ENCODE measurements around the gene KBTBD13. TPM values are rescaled to one million over a fixed set of nuclear protein-coding genes. Genes with fewer than 3 reads are reported as not detected.

Gene KBTBD13
- total RNA-seq, 4 donors from 2014 or later = 0.38 TPM; not detected in 3

- H3K4me3 ChIP-seq = peak overlapping the region; percentile 74 to 91 (median 88)
- H3K27me3 ChIP-seq = no peaks in the 10 kb centered on the region
- no peak for DNase-seq
- H3K36me3 ChIP-seq = peaks cover 0 to 22% (median 0%) of the 10 kb centered on the region in 3 donors
- H3K4me1 ChIP-seq = peaks cover 0 to 14% (median 5%) of the 10 kb centered on the region in 4 donors
- peak overlapping the region in 1 of 4 donors; percentile 82 for H3K27ac ChIP-seq
- TF ChIP-seq POLR2A (IDR thresholded peaks at IDR 0.05) = no peak
- TF ChIP-seq, protein P1, sequence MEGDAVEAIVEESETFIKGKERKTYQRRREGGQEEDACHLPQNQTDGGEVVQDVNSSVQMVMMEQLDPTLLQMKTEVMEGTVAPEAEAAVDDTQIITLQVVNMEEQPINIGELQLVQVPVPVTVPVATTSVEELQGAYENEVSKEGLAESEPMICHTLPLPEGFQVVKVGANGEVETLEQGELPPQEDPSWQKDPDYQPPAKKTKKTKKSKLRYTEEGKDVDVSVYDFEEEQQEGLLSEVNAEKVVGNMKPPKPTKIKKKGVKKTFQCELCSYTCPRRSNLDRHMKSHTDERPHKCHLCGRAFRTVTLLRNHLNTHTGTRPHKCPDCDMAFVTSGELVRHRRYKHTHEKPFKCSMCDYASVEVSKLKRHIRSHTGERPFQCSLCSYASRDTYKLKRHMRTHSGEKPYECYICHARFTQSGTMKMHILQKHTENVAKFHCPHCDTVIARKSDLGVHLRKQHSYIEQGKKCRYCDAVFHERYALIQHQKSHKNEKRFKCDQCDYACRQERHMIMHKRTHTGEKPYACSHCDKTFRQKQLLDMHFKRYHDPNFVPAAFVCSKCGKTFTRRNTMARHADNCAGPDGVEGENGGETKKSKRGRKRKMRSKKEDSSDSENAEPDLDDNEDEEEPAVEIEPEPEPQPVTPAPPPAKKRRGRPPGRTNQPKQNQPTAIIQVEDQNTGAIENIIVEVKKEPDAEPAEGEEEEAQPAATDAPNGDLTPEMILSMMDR (IDR thresholded peaks at IDR 0.05) = no peak
- no peaks in the 10 kb centered on the region for H3K9me3 ChIP-seq
Observed at GRCh38 chr15:65029736-65030208, 46.8 kb upstream of the KBTBD13 start.

- H3K9me3 ChIP-seq = no peaks in the 10 kb centered on the region
- no peak overlapping the region for H3K4me3 ChIP-seq
- peak; percentile 47 to 91 (median 86) for DNase-seq
- H3K27me3 ChIP-seq = no peaks in the 10 kb centered on the region
- TF ChIP-seq POLR2A (IDR thresholded peaks at IDR 0.05) = peak in 1 of 2 donors; percentile 23
- TF ChIP-seq, protein P1 (IDR thresholded peaks at IDR 0.05) = peak in 5 of 6 experiments; percentile 19 to 98 (median 96)
- peaks cover 0 to 20% (median 2%) of the 10 kb centered on the region in 4 donors for H3K4me1 ChIP-seq
- no peaks in the 10 kb centered on the region for H3K36me3 ChIP-seq
- peak overlapping the region in 2 of 4 donors; percentile 13 for H3K27ac ChIP-seq
Observed at GRCh38 chr15:65032801-65033537, 43.6 kb upstream of the KBTBD13 start.

DNA sequence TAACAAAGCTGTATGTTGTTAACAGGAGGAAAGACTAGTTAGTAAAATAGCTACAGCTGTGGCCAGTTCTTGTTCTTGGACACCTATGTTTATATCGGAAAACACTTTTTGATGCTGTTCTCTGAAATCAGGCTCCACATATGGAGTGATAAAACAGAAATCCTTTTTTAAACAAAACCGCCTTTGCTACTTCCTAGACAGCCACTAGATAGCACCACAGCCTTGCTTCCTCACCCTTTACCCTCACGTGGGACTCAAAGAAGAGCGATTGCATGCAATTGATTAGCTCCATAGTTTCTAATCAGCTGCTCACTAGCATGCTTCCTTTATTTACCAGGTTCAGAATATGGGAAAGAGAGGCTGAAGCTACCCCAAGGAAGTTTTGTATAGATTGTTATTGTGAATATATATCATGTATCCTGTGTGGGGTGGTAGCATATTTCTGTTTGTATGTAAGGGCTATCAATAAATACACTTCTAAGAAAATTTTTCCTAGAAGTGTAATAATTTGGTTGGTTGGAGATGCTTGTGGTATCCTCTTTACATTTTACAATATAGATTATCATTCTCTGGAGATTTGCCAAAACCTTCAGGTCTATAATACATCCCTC is 42.8 kb upstream of the KBTBD13 start:
- peak overlapping the region in 1 of 4 donors; percentile 13 for H3K27ac ChIP-seq
- H3K36me3 ChIP-seq = no peaks in the 10 kb centered on the region
- H3K4me1 ChIP-seq = peaks cover 0 to 15% (median 0%) of the 10 kb centered on the region in 4 donors
- peak in 1 of 3 donors; percentile 67 for DNase-seq
- no peaks in the 10 kb centered on the region for H3K27me3 ChIP-seq
- TF ChIP-seq POLR2A (IDR thresholded peaks at IDR 0.05) = no peak
- TF ChIP-seq, protein P1 (IDR thresholded peaks at IDR 0.05) = peak in 4 of 6 experiments; percentile 41 to 88 (median 82)
- no peak overlapping the region for H3K4me3 ChIP-seq
- H3K9me3 ChIP-seq = no peaks in the 10 kb centered on the region

GRCh38 chr15:65034719-65035118 is 41.8 kb upstream of the KBTBD13 start:
- H3K4me1 ChIP-seq = peaks cover 0 to 15% (median 0%) of the 10 kb centered on the region in 4 donors
- TF ChIP-seq, protein P1 (IDR thresholded peaks at IDR 0.05) = no peak
- no peak for TF ChIP-seq POLR2A (IDR thresholded peaks at IDR 0.05)
- DNase-seq = no peak
- H3K4me3 ChIP-seq = no peak overlapping the region
- no peaks in the 10 kb centered on the region for H3K9me3 ChIP-seq
- peak overlapping the region in 1 of 4 donors; percentile 22 for H3K27ac ChIP-seq
- no peaks in the 10 kb centered on the region for H3K36me3 ChIP-seq
- H3K27me3 ChIP-seq = no peaks in the 10 kb centered on the region

DNA sequence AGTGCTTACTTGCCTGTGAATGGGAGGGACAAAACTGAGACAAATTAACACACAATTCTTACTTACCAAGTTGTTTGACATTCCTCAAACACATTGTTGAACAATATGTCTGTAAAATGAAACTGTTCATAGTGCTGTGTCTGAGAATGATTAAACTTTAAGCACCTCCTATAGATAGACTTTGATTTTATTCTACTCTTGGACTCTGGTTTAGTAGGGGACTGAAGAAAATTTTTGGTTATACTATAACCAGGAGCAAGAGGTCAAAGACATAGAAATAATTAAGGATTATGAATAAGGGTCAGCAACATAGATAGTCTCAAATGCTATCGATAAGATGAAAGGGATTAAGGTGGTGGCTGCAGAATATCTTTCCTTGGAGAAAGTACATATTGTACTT is 39.2 kb upstream of the KBTBD13 start:
- TF ChIP-seq, protein P1 (IDR thresholded peaks at IDR 0.05) = no peak
- no peak for TF ChIP-seq POLR2A (IDR thresholded peaks at IDR 0.05)
- H3K27me3 ChIP-seq = no peaks in the 10 kb centered on the region
- H3K9me3 ChIP-seq = no peaks in the 10 kb centered on the region
- H3K4me3 ChIP-seq = no peak overlapping the region
- no peak for DNase-seq
- H3K27ac ChIP-seq = peak overlapping the region in 1 of 4 donors; percentile 51
- H3K4me1 ChIP-seq = peaks cover 0 to 22% (median 0%) of the 10 kb centered on the region in 4 donors
- H3K36me3 ChIP-seq = no peaks in the 10 kb centered on the region

Data from Peyer's patch (tissue), 4 donors.